Hematopoietic multipotent progenitor cell treated with erythropoietin and hydrocortisone succinate and interleukin-3 and kit ligand, for 17 days (in vitro differentiated cells): ENCODE data around the gene MLST8.
"Not testable (repeated sequence)": the region's sequence is repeated elsewhere in the genome, so short reads cannot be mapped to it uniquely, and the experiment has no call there.

ENCODE experiments used
- DNase-seq: peaks from one replicate; pipeline ENCODE4 v3.0.0-alpha.2; 2015; ENCODE audit warnings: low spot score

MLST8 gene

DNA sequence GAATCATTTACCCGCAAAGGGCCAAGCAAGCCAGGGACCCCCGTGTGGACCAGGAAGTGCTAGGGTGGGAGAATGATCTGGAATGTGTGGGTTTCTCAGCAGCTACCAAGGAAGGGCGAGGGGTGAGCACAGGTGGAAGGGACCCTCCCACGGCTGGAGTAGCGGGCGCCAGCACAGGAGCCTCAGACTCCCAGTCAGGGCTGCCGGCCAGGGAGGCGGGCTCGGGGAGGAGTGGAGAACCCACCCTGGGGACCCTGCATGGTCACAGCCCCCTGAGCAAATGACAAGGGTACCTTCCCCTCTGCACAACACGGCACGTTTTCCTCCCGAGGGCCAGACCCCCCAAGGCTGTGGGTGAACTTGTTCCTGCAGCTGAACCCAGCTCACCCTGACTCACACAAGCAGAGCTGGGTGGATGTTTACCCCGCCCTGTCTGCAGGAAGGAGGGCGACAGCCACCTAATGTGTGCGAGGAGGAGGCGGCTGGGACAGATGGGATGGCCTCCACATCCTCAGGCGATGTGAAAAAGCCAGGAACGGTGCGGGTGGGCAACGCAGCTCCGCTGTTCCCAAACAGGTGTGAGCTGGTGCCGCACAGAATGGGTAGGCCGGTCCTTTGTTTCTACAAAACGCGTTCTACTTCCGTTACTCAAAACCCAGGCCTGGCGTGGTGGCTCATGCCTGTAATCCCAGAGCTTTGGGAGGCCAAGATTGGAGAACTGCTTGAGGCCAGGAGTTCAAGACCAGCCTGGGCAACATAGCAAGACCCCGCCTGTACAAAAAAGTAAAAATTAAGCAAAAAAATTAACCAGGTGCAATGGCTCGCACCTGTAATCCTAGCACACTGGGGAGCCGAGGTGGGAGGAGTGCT is 39.9 kb downstream of the MLST8 start:
- no peak for DNase-seq

DNA sequence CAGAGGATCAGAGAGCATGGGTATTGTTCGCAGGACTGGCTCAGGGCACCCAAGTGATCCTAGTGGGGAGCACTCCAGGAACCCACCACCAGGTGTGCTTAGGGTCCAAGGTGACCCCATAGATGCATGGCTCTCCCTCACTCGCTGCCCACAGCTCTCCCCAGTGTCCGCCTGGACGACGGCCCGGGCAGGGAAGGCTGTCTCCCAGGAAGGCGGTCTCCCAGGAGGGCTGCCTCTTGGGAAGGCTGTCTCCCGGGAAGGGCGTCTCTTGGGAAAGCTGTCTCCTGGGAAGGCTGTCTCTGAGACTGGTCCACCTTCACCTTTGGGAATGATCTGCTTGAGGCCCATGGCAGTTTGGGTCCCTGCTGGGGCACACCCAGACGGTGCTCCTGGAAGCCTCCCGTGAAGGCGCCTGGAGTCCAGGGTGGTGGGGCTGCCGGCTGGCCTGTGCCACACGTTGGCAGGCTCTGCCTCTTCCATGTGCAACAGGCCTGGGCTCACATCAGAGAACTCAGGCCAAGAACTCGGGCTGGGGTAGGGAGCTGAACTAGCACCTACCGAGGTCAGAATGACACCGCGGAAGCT is 41.1 kb downstream of the MLST8 start:
- DNase-seq = no peak

DNA sequence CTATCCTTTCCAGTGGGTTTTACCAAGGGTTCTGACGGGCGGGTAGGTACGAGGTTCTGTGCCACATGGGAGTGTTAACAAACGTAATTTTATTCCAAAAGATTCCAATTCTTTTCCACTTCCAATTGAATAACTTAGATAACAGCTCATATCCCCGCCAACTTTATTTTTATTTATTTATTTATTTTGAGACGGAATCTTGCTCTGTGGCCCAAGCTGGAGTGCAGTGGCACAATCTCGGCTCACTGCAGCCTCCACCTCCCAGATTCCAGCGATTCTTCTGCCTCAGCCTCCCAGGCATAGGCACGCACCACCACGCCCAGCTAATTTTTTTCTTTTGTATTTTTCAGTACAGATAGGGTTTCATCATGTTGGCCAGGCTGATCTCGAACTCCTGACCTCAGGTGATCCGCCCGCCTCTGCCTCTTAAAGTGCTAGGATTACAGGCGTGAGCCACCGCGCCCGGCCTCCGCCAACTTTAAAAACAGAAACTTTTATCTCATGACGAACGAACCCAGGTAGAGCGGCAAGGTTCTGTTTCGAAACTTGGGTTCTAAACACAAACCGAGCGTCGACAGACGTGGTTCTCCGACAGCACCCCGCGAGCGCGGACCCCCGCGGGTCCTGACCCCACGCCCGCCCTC is 45.5 kb downstream of the MLST8 start:
- DNase-seq = peak; percentile 37

DNA sequence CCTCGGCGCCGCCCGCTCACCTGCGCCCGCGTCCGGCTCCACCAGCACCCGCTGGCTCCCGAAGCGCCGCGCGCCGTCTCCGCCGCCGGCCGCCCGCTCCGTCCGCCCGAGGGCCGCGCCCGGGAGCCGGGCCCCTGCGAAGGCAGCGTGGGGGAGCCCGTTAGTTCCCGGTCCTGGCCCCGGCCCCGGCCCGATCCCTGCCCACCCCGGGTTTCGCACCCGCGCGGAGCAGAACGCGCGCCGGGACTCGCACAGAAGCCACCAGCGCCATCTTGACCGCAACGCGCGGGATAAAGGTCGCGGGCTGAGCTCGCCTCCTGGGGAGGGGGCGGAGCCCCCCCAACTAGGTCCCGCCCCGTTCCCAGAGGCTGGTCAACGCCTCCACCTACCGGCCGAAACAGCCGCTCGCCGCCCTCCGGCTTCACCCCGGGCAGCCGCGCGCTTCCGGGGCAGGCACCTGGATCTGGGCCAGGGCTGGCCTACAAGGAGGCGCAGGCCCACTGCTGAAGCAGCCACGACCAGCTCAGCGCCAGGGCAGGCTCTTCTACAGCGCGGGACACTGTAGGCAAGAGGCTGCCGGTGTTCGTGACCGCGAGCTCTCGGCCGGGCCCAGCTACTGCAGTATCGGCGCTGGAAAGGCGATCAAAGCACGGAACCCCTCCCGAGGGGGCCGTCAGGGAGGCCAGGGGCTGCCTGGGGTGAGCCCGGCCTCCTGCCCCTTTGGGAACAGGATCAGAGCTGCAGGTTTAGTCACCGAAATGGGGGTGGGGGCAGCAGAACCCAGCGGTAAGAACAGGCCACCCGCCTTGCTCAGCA is 46.2 kb downstream of the MLST8 start, which contains the start of gene ECI1:
ECI1 (minus strand) TSS at position 292 of the 816 bp plus-strand sequence; CDS start at position 271, 21 bp downstream.
- peak; percentile 89 for DNase-seq

GRCh38 chr16:2252806-2253148 is 47.5 kb downstream of the MLST8 start:
- no peak for DNase-seq

DNA sequence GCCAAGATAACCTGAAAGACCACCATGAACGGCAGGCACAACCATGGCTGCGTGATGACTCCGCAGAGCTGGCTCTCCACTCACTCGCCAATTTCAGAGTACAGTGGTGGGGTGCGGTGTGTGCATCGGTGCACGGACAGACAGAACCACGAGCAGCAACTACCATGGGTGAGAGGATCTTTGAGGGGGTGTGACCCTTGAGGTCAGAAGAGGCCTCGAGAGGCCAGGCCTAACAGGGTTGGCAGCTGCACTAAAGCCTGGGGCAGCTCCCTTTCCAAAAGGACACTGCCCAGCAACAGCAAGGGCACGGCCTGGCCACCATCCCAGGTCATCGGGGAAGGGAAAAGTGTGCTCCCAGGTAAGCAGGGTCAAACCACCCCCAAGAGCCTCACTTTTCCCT is 48.0 kb downstream of the MLST8 start:
- no peak for DNase-seq

DNA sequence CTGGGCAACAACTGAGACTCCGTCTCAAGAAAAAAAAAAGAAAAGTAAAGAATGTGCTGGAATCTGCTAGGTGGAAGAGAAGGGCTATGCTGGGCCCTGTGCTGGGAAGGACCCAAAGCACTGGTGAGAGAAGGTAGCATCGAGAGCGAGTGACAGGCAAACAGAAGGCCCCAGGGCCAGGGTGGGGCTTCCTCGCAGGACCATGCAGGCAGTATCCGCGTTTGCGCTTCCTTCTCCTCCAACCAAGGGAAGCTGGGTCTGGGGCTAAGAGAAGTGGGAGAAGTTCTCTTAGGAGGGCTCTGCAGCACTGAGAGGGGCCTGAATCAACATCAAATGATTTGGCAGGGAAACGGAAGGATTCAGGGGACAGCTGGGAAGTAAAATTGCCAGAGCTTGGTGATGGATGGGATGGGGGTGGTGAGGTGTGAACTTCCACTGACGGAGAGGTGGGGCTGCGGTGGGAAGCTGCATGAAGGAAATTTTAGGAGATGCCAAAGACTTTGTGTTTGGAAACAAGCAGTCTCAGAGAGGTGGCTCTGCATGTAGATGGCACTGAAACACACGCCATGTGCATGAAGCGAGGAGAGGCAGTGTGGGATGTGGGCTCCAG is 51.4 kb downstream of the MLST8 start:
- DNase-seq = no peak

- no peak for DNase-seq
Observed at GRCh38 chr16:2257726-2258125, 52.5 kb downstream of the MLST8 start.

DNA sequence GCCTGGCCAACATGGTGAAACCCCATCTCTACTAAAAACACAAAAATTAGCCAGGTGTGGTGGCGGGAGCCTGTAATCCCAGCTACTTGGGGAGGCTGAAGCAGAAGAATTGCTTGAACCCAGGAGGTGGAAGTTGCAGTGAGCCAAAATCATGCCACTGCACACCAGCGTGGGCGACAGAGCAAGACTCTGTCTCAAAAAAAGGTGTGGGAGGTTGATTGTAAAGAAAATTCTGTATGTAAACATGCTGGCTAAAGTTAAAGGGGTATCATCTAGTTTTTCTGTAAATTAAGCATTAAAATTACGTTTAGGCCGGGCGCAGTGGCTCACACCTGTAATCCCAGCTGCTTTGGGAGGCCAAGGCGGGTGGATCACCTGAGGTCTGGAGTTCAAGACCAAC is 53.3 kb downstream of the MLST8 start:
- DNase-seq = not testable (repeated sequence)
